HCT116 (cell line): ENCODE measurements around the gene CPT1A. TPM values are rescaled to one million over a fixed set of nuclear protein-coding genes. Genes with fewer than 3 reads are reported as not detected.

Experiments
- ATAC-seq: fragments of 200-7000 bp; cut with Tn5 transposase; 2 replicates; pipeline ENCODE4 v1.9.1; 2020; ENCODE audit warnings: mild to moderate bottlenecking, moderate library complexity
- BruUV-seq: library from RNA; stranded (reverse); fragments of 400-500 nt; replicated peaks from 2 replicates; lab custom pipeline; 2021; lab: Mats Ljungman, UMichigan
- CTCF ChIA-PET: fragments of 300-600 bp; sonication (Branson Sonifier 250); formaldehyde crosslinking; loops from one replicate; lab custom pipeline; 2021; ENCODE audit warnings: antibody characterized with exemption; lab: Charles Lee
- POLR2A ChIA-PET: fragments of 300-600, 350-600 bp; sonication (Branson Sonifier 250); formaldehyde crosslinking; loops from one replicate; lab custom pipeline; 2021; ENCODE audit warnings: antibody characterized with exemption; lab: Charles Lee
- RAD21 ChIA-PET, 2 experiments: fragments of 300-600 bp; sonication (Branson Sonifier 250); formaldehyde crosslinking; loops; one replicate each; lab custom pipeline; 2023; ENCODE audit warnings: low total read pairs in 2 of 2; ENCODE audit not compliant: uncharacterized antibody in 2 of 2, unreplicated experiment in 2 of 2, low non-redundant PET in 1 of 2; lab: Charles Lee
- DNase-seq: peaks from one replicate; pipeline ENCODE4 v3.0.0-alpha.2; 2010; ENCODE audit warnings: low read depth, low spot score
- H2AFZ ChIP-seq: fragments of 200-600 bp; shearing (Covaris generic), sonication (generic); 2 replicates; pipeline ENCODE4 v1.6.1; 2017; ENCODE audit warnings: low read depth, mixed run types, mixed read lengths, antibody characterized with exemption, low read length; ENCODE audit not compliant: poor library complexity, severe bottlenecking
- H3K27ac ChIP-seq: 2 replicates; pipeline ENCODE4 v1.5.1; 2012; ENCODE audit warnings: low read depth, low read length
- H3K27me3 ChIP-seq: fragments of 200-600 bp; sonication (generic); 2 replicates; pipeline ENCODE4 v1.6.1; 2016; ENCODE audit warnings: mixed run types, low read length, mixed read lengths; ENCODE audit not compliant: insufficient read depth
- H3K36me3 ChIP-seq, 2 experiments: fragments of 200-500 bp in 1 of 2; fragments of 200-600 bp in 1 of 2; sonication (Bioruptor generic) in 1 of 2; sonication (generic) in 1 of 2; 2 replicates each; pipeline versions ENCODE4 v1.5.1 to v1.6.1; 2014 to 2016; ENCODE audit warnings: low read length in 2 of 2, inconsistent platforms in 1 of 2, mixed read lengths in 1 of 2, mixed run types in 1 of 2; ENCODE audit not compliant: insufficient read depth in 2 of 2, control insufficient read depth in 1 of 2
- H3K4me1 ChIP-seq, 2 experiments: fragments of 200-600 bp in 1 of 2; sonication (generic) in 1 of 2; 2 replicates each; pipeline versions ENCODE4 v1.5.1 to v1.6.1; 2012 to 2017; ENCODE audit warnings: low read length in 2 of 2, inconsistent platforms in 1 of 2, mild to moderate bottlenecking in 1 of 2, mixed read lengths in 1 of 2, mixed run types in 1 of 2, moderate library complexity in 1 of 2; ENCODE audit not compliant: insufficient read depth in 2 of 2, control insufficient read depth in 1 of 2
- H3K4me2 ChIP-seq: fragments of 200-600 bp; sonication (generic); 2 replicates; pipeline ENCODE4 v1.6.1; 2017; ENCODE audit warnings: mixed run types, low read length, mixed read lengths
- H3K4me3 ChIP-seq, 2 experiments: fragments of 200-600 bp in 1 of 2; sonication (generic) in 1 of 2; replicated peaks in 1 of 2; 2 replicates each; pipeline ENCODE4 v1.5.1; 2011 to 2016; ENCODE audit warnings: low read length in 2 of 2, control low read depth in 1 of 2, low read depth in 1 of 2, mild to moderate bottlenecking in 1 of 2, mixed read lengths in 1 of 2, mixed run types in 1 of 2
- H3K79me2 ChIP-seq: fragments of 200-600 bp; sonication (generic); 2 replicates; pipeline ENCODE4 v1.6.1; 2017; ENCODE audit warnings: mild to moderate bottlenecking, mixed run types, low read length, moderate library complexity, mixed read lengths; ENCODE audit not compliant: insufficient read depth
- H3K9ac ChIP-seq: fragments of 200-600 bp; sonication (generic); 2 replicates; pipeline ENCODE4 v1.6.1; 2016; ENCODE audit warnings: low read length, mixed read lengths
- H3K9me2 ChIP-seq: fragments of 200-600 bp; sonication (generic), shearing (Covaris generic); 2 replicates; pipeline ENCODE4 v1.6.1; 2017; ENCODE audit warnings: mixed run types, mild to moderate bottlenecking, moderate library complexity; ENCODE audit not compliant: insufficient read depth
- H3K9me3 ChIP-seq, 2 experiments: fragments of 200-500 bp in 1 of 2; fragments of 200-600 bp in 1 of 2; sonication (Bioruptor generic) in 1 of 2; sonication (generic) in 1 of 2; 2 replicates each; pipeline ENCODE4 v1.6.1; 2014 to 2017; ENCODE audit warnings: low read length in 2 of 2, mixed read lengths in 2 of 2, inconsistent platforms in 1 of 2, low read depth in 1 of 2, mild to moderate bottlenecking in 1 of 2, mixed run types in 1 of 2, moderate library complexity in 1 of 2; ENCODE audit not compliant: control insufficient read depth in 1 of 2, insufficient read depth in 1 of 2
- H4K20me1 ChIP-seq: fragments of 200-600 bp; sonication (generic), shearing (Covaris generic); 2 replicates; pipeline ENCODE4 v1.6.1; 2017; ENCODE audit warnings: mixed run types, mild to moderate bottlenecking, moderate library complexity; ENCODE audit not compliant: insufficient read depth
- CBX3 ChIP-seq: IDR thresholded peaks from 2 replicates; pipeline ENCODE4 v1.6.1; 2012; ENCODE audit warnings: low read depth
- EGR1 ChIP-seq: IDR thresholded peaks from 2 replicates; pipeline ENCODE4 v1.6.1; 2012; ENCODE audit warnings: low read depth
- ELF1 ChIP-seq: IDR thresholded peaks from 2 replicates; pipeline ENCODE4 v1.6.1; 2012; ENCODE audit warnings: low read depth, borderline replicate concordance
- EZH2phosphoT487 ChIP-seq: fragments of 200-600 bp; IDR thresholded peaks from 2 replicates; pipeline ENCODE4 v1.6.1; 2018; ENCODE audit warnings: antibody characterized with exemption, borderline replicate concordance
- JUND ChIP-seq: IDR thresholded peaks from 2 replicates; pipeline ENCODE4 v1.6.1; 2012
- POLR2A ChIP-seq: IDR thresholded peaks from 2 replicates; pipeline ENCODE4 v1.7.0; 2011; ENCODE audit warnings: borderline replicate concordance; ENCODE audit not compliant: insufficient read depth, insufficient read length; ENCODE audit errors: extremely low read depth
- RAD21 ChIP-seq: IDR thresholded peaks from 2 replicates; pipeline ENCODE4 v1.6.1; 2012; ENCODE audit warnings: low read depth, mild to moderate bottlenecking
- SP1 ChIP-seq: IDR thresholded peaks from 2 replicates; pipeline ENCODE4 v1.6.1; 2012; ENCODE audit warnings: low read depth
- SRF ChIP-seq: IDR thresholded peaks from 2 replicates; pipeline ENCODE4 v1.6.1; 2012; ENCODE audit warnings: low read depth
- YY1 ChIP-seq: IDR thresholded peaks from 2 replicates; pipeline ENCODE4 v1.6.1; 2011; ENCODE audit warnings: low read length, low read depth, moderate library complexity, mild to moderate bottlenecking; ENCODE audit not compliant: insufficient replicate concordance; ENCODE audit errors: extremely low read depth
- ZFX ChIP-seq: fragments of 450-650 bp; IDR thresholded peaks from 2 replicates; pipeline ENCODE4 v1.6.1; 2017
- intact Hi-C: fragments of 100-400 bp; cut with micrococcal nuclease; formaldehyde crosslinking; loops from 2 replicates; pipeline ENCODE4 v1.10.0; 2022
- total RNA-seq: library from RNA; stranded (reverse); gene quantifications from one replicate; pipeline ENCODE4 v1.2.1, GENCODE V29; 2021; ENCODE audit not compliant: unreplicated experiment
- TF ChIP-seq, protein P1 (sequence below): IDR thresholded peaks from 2 replicates; pipeline ENCODE4 v1.6.1; 2012
- TF ChIP-seq, protein P2 (sequence below): IDR thresholded peaks from 2 replicates; pipeline ENCODE4 v1.6.1; 2011; ENCODE audit warnings: mild to moderate bottlenecking, low read length, moderate library complexity; ENCODE audit not compliant: insufficient replicate concordance; ENCODE audit errors: extremely low read depth
- TF ChIP-seq, protein P3 (sequence below), 3 experiments: fragments of 200-600 bp in 1 of 3; sonication (generic) in 1 of 3; IDR thresholded peaks in 2 of 3; conservative IDR thresholded peaks in 1 of 3; 2 replicates each; pipeline ENCODE4 v1.5.1; 2012 to 2017; ENCODE audit warnings: low read depth in 2 of 3, low read length in 2 of 3, antibody characterized with exemption in 1 of 3, borderline replicate concordance in 1 of 3, control low read depth in 1 of 3, mild to moderate bottlenecking in 1 of 3, mixed read lengths in 1 of 3, mixed run types in 1 of 3, moderate library complexity in 1 of 3; ENCODE audit not compliant: insufficient read depth in 1 of 3

Gene CPT1A
- total RNA-seq, 1 experiment from 2014 or later, result 54.4 TPM

DNA sequence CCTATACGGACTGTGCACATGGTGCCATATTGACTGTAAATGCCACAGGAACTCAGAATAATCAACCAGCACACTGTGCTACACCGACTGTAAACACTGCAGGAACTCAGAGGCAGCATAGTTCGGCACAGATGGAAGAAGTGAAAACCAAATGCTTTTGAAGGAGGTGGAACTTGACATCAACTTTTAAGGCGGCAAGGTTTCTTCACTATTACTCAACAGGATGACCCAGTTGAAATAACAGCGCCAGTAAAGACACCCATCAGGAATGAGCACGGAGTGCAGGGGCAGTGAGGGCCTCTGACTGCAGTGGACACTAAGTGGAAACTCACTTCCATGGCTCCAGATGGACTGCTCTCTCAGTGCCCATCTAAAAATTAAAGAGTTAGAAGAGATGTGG is 106.1 kb downstream of the CPT1A start:
- no peak overlapping the region for H3K27ac ChIP-seq
- no peaks in the 10 kb centered on the region for H3K27me3 ChIP-seq
- DNase-seq (no peak), ATAC-seq (no peak)
- CTCF ChIA-PET, result no interaction called here
- BruUV-seq, result no TSS peak
- TF ChIP-seq JUND (no peak), YY1 (no peak), ZFX (no peak), EZH2phosphoT487 (no peak), CBX3 (no peak), RAD21 (no peak)
- TF ChIP-seq, protein P1, sequence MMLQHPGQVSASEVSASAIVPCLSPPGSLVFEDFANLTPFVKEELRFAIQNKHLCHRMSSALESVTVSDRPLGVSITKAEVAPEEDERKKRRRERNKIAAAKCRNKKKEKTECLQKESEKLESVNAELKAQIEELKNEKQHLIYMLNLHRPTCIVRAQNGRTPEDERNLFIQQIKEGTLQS, result no peak
- TF ChIP-seq, protein P2, sequence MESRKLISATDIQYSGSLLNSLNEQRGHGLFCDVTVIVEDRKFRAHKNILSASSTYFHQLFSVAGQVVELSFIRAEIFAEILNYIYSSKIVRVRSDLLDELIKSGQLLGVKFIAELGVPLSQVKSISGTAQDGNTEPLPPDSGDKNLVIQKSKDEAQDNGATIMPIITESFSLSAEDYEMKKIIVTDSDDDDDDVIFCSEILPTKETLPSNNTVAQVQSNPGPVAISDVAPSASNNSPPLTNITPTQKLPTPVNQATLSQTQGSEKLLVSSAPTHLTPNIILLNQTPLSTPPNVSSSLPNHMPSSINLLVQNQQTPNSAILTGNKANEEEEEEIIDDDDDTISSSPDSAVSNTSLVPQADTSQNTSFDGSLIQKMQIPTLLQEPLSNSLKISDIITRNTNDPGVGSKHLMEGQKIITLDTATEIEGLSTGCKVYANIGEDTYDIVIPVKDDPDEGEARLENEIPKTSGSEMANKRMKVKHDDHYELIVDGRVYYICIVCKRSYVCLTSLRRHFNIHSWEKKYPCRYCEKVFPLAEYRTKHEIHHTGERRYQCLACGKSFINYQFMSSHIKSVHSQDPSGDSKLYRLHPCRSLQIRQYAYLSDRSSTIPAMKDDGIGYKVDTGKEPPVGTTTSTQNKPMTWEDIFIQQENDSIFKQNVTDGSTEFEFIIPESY, result no peak
- no peaks in the 10 kb centered on the region for H3K4me1 ChIP-seq
- no peak overlapping the region for H3K4me2 ChIP-seq
- no peaks in the 10 kb centered on the region for H3K79me2 ChIP-seq
- H3K36me3 ChIP-seq, result no peaks in the 10 kb centered on the region
- RAD21 ChIA-PET, result no interaction called here
- intact Hi-C loops, result no loop called here
- POLR2A ChIA-PET, result no interaction called here
- H3K9me2 ChIP-seq, result no peaks in the 10 kb centered on the region
- H3K9me3 ChIP-seq, result no peaks in the 10 kb centered on the region
- H2AFZ ChIP-seq, result no peak overlapping the region
- H3K4me3 ChIP-seq, result no peak overlapping the region
- H4K20me1 ChIP-seq, result no peaks in the 10 kb centered on the region
- no peak overlapping the region for H3K9ac ChIP-seq

DNA sequence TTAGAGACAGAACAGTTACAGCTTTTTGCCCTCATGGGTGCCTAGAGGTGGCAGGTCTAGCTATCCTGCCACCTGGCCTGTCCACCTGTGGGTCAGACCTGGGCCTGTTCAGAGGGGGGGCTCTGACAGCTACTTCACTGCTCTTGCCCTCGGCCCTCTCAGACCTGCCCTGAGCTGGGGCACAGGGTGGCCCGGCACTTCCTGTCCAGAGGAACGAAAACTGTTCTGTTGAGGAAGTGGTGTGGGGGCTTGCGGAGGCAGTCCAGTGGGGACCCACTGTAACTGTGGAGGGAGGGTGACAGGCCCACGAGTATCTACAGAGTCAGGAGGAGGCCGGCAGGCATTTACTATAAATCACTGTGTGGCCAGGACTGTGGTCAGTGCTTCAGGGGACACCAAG is 106.6 kb downstream of the CPT1A start:
- BruUV-seq, result no TSS peak
- Histone ChIP-seq H3K79me2 (no peaks in the 10 kb centered on the region), H3K9ac (no peak overlapping the region), H3K4me2 (no peak overlapping the region), H3K9me3 (no peaks in the 10 kb centered on the region), H2AFZ (no peak overlapping the region), H3K27ac (no peak overlapping the region), H3K4me1 (no peaks in the 10 kb centered on the region), H3K9me2 (no peaks in the 10 kb centered on the region), H3K36me3 (no peaks in the 10 kb centered on the region), H3K27me3 (no peaks in the 10 kb centered on the region), H3K4me3 (no peak overlapping the region), H4K20me1 (no peaks in the 10 kb centered on the region)
- CTCF ChIA-PET, result no interaction called here
- POLR2A ChIA-PET, result no interaction called here
- DNase-seq (no peak), ATAC-seq (no peak)
- intact Hi-C loops, result no loop called here
- RAD21 ChIA-PET, result no interaction called here
- no peak for TF ChIP-seq ZFX
- TF ChIP-seq, protein P3, sequence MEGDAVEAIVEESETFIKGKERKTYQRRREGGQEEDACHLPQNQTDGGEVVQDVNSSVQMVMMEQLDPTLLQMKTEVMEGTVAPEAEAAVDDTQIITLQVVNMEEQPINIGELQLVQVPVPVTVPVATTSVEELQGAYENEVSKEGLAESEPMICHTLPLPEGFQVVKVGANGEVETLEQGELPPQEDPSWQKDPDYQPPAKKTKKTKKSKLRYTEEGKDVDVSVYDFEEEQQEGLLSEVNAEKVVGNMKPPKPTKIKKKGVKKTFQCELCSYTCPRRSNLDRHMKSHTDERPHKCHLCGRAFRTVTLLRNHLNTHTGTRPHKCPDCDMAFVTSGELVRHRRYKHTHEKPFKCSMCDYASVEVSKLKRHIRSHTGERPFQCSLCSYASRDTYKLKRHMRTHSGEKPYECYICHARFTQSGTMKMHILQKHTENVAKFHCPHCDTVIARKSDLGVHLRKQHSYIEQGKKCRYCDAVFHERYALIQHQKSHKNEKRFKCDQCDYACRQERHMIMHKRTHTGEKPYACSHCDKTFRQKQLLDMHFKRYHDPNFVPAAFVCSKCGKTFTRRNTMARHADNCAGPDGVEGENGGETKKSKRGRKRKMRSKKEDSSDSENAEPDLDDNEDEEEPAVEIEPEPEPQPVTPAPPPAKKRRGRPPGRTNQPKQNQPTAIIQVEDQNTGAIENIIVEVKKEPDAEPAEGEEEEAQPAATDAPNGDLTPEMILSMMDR (IDR thresholded peaks at IDR 0.05 in 2 of 3, conservative IDR thresholded peaks at IDR 0.05 in 1 of 3; ENCODE audit: borderline replicate concordance in 1 of 3, insufficient read depth in 1 of 3, low read depth in 2 of 3, low read length in 2 of 3), result no peak
- no peak for TF ChIP-seq JUND
- TF ChIP-seq SP1, result no peak
- TF ChIP-seq EGR1, result no peak
- TF ChIP-seq, protein P1, result no peak
- no peak for TF ChIP-seq RAD21
- TF ChIP-seq SRF, result no peak
- no peak for TF ChIP-seq ELF1
- TF ChIP-seq POLR2A, result no peak
- TF ChIP-seq CBX3, result no peak
